Pulmonary artery endothelial cell (primary cell): Measurements from ENCODE around the gene MZT1. TPM values are rescaled to one million over a fixed set of nuclear protein-coding genes. Genes with fewer than 3 reads are reported as not detected.
A peak's percentile ranks its signal among the peaks of the same experiment; 100 is the strongest.
"Not testable (repeated sequence)": the region's sequence is repeated elsewhere in the genome, so short reads cannot be mapped to it uniquely, and the experiment has no call there.

Source experiments
- DNase-seq: peaks from one replicate; pipeline ENCODE4 v3.0.0-alpha.2; 2011; ENCODE audit warnings: low read depth, low spot score
- total RNA-seq: library from RNA; depleted of rRNA; stranded (reverse); fragments of >200 nt; gene quantifications from 2 replicates; pipeline ENCODE4 v1.2.3, GENCODE V29; 2014

Gene MZT1, protein sequence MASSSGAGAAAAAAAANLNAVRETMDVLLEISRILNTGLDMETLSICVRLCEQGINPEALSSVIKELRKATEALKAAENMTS
- total RNA-seq, result 16.2 and 20.1 TPM in 2 replicates

DNA sequence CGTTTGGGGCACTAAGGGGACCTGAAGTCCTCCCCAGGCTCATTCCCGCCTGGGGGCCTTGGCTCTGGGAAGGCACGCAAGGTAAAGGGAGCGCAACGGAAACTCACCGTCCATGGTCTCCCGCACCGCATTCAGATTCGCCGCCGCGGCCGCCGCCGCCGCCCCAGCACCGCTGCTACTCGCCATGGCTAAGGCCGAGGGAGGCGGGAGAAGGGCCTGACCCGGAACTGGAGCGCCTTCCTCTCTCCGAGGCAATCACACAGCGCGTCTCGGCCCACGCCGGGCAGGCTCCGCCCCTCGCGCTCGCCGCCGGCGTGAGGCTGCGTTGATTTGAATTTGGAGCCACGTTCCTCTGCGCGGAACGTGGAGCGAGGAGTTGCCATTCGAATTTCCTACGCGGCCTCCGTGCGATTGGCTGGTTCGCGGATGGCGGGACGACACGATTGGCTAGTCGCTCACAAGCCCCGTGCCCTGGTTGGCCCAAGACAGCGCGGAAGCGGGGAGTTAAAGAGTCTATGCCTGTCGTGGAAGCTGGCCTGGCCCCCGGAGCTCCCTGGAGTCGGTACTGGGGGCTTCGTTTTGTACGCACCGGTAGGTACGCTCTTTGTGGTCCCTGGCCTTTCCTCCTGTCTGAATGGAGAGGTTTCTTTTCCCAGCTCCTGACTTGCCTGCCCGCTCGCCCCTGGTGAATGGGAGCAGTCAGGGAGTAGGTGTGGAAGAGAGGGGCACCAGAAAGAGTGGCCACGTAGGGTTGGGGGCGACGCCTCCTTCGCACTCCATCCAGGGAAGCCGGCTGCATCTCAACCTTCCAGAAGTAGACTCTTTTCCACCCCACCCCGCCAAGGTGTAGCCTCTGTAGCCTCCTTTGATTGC, at the start of gene MZT1, which contains the start of gene BORA:
TSS of gene MZT1 (minus strand) at position 213 of the 873 bp plus-strand sequence. CDS start at position 186, 27 bp downstream.
TSS of gene BORA (plus strand) at position 507 of the 873 bp plus-strand sequence. CDS start 1,018 bp downstream, outside the sequence.
- DNase-seq, result peak; percentile 93

DNA sequence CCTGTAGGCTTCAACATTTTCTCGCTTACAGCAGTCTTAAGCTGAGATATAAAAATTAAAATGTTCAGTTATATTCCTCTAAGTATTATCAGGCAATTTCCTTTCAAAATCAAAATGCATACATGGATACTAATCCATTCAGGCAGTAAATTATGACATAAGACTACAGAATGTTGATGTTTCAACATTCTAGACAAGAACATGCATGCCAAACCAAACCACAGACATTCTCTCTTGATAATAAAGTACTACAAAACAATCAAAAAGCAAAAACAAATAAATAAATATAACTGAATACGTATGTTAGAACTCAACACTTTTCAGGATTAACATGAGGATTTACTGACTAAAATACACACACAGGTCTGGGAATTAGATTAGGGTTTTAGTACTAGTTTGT, 46.6 kb upstream of the MZT1 start:
- DNase-seq, result no peak

DNA sequence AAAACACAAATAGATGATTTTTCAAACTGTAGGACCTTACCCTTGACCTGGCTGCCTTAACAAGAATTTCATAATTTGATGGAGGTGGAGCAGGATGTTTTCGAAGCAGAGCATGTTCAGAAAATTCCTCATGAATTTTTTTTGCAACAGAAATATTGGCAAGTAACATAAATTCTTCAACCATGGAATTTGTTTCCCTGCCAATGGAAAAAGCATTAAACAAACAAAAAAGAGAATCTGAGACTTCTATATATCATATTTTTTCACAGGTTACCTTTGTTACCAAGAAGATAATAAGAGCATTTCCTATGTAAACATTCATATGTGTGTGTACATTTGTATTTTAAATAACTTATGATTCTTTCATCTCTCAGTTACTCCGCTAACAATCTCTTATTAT, 36.0 kb upstream of the MZT1 start:
- no peak for DNase-seq

DNA sequence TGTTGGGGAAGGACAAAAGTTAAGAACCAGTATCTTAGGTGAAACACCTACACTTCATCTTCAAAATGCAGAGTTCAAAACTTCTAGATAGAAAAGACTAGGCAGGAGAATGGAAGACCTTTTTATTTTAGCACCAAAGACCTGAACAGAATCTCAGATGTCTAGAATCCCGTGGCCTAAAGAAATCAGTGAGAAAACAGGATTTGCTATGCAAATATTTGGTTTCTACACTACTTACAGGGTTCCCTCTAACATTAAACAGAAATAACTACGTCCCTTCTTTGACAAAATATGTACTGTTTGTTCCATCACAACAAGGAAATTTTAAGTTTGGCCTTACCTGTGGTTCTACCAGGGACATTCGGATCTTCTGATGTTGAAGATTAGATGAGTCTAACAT, 32.8 kb upstream of the MZT1 start:
- DNase-seq, result no peak

DNA sequence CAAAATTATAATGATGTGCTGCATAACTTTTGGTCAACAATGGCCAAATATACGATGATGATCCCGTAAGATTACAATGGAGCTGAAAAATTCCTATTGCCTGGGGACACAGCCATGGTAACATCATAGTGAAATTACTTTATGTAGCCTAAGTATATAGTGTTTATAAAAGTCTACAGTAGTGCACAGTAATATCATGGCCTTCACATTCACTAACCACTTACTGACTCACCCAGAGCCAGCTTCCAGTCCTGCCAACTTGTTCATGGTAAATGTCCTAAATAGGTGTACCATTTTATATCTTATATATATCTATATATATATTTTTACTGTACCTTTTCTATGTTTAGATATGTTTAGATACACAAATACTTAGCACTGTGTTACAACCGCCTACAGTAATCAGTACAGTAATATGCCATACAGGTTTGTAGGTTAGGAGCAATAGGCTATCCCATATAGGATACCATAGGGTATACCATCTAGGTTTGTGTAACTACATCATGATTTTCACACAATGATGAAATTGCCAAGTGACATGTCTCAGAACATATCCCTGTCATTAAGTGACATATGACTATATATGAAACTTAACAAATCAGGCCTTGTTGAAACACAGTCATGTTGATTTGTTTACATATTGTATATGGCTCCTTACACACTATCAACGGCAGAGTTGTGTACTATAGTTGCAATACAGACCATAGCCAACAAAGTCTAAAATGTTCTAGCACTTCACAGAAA, 30.5 kb upstream of the MZT1 start:
- no peak for DNase-seq

DNA sequence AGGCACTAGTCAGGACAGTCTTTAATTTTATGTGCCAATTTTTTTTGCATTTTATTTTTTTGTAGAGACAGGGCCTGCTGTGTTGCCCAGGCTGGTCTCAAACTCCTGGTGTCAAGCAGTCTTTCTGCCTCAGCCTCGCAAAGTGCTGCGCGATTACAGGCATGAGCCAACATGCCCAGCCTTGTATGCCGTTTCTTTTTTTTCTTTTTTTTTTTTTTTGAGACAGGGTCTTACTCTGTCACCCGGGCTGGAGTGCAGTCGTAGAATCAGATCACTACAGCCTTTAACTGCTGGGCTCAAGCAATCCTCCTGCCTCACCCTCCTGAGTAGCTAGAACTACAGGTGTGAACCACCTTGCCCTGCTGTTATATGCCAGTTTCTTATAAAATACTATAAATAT, 26.7 kb upstream of the MZT1 start:
- no peak for DNase-seq

DNA sequence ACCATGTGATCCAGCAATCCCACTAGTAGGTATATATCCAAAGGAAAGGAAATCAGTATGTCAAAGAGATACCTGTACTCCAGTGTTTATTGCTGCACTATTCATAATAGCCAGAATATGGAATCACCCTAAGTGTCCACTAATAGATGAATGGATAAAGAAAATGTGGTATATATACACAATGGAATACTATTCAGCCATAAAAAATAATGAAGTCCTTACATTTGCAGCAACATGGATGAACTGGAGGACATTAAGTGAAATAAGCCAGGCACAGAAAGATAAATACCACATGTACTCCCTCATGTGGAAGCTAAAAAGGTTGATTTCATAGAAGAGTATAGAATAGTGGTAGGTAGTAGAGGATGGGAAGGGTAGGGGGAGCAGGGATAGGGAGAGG, 23.8 kb upstream of the MZT1 start:
- no peak for DNase-seq

DNA sequence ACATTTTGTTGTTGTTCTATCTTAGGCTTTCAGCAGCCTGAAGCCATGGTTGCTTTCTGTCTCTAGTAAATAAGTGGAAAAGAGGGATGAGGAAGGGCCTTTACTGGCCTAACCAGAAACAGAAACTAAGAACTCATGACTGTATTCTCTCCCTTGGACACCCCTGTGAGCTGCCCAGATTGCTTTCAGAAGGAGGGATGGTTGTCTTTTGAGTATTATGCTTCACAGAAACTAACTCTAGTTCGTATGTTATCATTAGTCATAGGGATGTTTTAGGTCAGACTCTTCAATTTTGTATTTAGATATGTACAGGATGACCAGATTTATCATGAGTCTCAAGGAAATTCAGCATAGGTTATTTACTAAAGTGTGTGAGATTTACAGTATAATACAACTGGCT, 17.8 kb upstream of the MZT1 start:
- no peak for DNase-seq

DNA sequence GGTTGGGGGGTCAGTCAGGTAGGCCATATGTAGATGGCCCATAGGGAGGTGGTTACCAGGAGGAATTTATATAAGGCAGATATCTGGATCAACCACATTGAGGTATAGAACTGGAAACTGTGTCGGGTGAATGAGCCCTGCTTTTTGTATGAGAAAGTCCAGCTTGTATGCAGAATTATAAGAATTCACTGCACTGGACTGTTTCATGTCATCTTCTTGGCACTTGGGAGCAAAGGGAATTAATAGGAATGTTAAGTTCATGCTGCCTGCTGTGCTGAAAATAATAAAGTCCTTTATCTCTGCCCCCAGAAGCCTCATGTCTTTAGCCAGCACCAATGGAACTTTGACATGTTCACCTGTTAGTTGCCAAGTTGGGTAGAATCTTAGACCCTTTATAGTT, 12.6 kb upstream of the MZT1 start:
- no peak for DNase-seq

DNA sequence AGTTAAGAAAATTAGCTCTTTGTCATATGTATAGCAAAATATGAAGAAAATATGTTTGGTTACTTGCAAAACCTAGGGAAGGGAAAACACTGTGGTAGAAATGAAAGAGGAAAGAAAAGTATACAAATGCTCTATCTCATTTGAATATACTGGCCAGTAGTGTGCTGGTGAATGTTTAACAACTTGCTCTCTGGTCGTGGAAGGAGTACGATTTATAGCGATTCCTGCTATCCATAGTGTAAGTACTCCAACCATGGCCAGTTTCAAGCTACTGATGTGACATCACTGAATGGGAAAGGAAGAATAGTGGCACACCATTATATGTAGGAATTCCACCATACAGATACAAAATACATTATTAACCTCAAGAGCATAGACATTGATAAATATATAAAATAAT, 9.6 kb upstream of the MZT1 start:
- no peak for DNase-seq

DNA sequence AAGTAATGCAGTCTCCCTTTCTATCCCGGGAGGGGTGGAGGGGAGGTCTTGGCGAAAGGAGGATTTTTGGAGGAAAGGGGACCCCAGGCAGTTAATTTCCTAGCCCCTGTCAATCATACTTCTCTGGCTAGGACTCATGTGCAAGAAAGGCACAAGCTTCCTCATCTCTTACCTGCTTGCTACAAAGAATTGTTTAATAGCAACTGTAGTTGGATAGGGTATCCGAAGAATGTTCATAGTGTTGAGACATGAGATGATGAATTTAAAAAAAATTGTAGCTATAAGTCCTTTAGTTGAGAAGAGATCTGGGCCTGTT, 819 bp upstream of the MZT1 start:
- DNase-seq, result no peak

DNA sequence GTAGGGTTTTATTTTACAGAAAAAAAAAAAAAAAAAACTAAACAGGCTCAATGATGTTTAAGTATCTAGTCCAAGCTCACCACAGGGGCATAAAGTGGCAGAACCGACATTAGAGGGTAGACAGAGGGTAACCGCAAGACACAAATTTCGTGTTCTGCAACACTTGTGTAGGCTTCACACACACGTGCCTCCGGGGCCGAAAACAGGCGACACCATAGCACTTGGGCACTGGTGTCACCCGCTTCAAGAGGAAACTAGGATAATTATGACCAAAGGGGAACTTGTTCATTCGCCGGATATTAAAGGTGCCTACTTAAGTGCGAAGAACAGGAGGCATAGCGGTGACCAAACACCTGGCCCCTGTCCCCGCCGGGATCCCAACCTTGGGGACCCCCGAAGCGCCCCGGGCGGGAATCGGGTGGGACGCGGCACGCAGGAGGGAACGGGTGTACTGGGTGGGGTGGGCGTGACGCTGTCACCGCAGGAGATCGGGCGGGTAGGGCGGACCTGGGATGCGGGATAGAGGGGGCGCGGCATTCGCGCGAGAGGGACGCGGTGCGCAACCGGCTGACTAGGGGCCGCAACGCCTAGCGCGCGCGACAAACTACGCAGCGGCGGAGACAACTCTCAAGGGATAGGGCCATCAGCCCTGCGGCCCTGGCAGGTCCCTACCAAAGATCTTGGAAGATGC, 558 bp downstream of the MZT1 start:
- DNase-seq, result no peak

DNA sequence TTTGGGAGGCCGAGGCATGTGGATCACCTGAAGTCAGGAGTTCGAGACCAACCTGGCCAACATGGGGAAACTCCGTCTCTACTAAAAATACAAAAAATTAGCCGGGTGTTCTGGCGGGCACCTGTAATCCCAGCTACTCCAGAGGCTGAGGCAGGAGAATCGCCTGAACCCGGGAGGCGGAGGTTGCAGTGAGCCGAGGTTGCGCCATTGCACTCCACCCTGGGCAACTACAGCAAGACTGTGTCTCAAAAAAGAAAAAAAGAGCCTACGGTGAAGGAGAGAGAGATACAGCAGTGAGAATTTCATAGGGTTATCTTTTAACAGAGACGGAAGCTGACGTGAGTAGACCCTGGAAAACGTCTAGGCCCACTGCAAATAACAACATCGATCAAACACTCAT, 1.2 kb downstream of the MZT1 start:
- not testable (repeated sequence) for DNase-seq

DNA sequence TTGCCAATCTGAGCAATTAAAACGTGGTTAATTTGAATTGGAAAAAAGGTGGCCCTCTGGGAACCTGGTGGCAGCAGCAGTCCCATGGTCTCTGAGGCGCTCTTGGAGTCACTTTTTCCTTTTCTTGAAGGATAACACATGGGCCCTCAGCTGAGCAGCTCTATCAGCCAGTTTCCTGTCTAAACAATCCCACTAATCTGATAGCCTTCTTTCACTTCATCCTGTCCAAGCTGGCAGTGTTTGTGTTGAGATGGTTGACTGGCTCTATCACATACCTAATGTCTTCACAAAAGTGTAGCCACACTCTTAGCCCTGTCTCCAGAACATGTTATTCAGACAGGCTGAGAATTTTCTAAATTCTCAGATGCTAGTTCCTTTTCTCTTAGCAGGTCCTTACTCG, 10.7 kb downstream of the MZT1 start:
- DNase-seq, result peak; percentile 58

DNA sequence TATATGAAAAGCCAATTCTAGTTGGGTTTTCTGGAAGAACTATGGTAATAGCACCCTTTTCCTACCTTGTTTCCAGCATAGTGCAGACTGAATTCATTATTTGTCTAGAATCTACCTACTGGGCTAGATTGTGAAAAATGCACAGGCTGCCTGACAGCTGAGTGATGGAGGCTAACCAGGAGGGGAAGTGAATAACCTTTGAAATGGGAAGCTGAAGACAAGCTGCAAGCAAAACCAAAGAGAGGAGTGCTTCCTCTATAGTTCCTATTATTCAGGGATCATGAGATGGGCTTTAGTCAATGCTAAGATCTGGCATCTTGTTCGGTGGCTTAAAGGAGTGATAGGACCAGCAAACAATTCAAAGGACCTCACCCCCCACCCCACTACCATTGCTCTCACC, 26.9 kb downstream of the MZT1 start:
- DNase-seq, result no peak

DNA sequence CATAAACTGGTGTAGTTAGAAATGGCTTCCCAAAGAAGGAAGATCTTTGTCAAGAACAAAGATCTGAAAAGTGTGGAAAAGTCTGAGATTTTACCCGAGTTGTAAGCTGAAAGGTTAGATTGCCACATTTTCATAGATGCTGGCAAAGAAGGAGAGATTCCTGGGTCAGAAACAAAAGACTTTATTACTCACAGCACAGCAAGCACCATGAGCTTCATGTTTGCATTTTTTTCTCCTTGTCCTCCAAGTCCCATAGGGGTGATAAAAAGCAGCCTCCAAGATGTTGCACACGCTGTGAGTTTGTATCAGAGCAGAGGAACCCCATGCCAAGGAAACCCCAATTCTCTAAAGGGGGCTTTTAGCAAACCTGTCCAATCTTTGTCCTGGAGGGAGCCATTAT, 29.3 kb downstream of the MZT1 start:
- no peak for DNase-seq

DNA sequence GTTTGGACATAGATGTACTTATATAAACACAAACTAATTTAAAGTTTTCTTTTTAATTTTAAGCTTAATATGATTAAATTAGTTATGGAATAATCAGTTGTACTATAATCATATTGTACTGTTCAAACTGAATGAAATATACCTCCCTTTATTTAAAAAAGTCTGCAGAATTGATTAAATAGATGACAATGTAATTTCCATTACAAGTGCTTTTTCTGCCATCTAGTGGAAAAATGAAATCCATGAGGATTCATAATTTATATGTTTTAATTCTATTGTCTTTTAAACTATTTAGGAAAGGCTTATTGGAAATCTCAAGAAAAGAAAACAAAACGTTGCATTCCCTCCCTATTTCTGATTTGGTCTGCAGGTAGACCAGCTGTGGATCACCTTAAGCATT, 30.9 kb downstream of the MZT1 start:
- DNase-seq, result no peak

DNA sequence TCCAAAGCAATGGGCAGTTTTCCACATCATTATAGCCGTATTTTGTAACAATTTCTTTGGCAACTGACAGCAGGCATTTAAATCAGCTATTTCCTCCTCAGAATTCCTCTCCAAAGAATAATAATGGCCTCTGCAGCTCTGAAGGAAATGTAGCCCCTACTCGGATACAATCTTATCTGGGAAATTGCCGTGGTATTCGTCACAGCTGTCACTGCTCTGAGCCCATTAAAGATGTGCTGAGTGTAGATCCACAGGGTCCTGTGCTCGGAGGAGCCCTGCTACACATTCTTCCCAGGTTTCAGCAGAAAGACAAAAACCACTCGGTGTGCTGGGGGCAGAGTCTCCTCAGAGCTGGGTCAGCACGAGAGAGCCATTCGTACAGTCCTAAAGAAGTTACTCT, 33.1 kb downstream of the MZT1 start:
- no peak for DNase-seq

DNA sequence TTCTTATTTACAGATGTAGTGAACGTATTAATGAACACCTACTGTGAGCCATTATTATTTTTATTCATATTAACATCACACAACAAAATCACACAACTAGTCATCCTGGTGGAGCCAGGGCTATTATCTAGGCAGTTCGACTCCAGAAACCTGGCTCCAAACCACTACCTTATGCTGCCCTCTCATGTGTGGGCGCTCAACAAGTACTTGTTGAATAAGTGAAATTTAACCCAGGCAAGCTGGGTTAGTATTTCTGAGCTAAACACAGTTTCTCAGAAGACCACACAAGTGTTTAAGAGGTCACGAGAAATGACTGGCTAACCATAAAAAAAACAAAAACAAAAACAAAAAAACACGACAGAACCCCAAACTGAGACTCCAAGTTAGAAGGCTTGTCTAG, 33.6 kb downstream of the MZT1 start:
- DNase-seq, result no peak

DNA sequence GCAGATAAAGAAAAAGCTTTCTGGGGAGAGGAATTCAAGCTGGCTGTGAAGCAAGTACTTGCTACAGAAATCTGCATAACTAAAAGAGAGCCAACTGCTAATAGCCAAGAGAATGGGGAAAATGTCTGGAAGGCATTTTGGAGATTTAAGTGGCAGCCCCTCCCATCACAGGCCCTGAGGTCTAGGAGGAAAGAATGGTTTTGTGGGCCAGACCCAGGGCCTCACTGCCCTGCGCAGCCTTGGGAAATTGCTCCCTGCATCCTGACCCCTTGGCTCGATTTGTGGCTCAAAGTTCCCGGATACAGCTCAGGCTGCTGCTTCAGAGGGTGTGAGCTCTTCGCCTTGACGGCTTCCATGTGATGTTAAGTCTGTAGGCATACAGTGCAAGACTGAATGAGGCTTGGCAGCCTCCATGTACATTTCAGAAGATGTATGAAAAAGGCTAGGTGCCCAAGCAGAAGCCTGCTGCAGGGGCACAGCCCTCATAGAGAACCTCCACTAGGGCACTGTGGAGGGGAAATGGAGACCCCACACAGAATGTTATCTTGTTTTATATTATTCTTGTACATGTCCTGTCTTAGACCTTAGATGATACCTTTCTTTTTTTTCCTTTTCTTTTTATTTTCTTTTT, 34.4 kb downstream of the MZT1 start:
- DNase-seq, result no peak

DNA sequence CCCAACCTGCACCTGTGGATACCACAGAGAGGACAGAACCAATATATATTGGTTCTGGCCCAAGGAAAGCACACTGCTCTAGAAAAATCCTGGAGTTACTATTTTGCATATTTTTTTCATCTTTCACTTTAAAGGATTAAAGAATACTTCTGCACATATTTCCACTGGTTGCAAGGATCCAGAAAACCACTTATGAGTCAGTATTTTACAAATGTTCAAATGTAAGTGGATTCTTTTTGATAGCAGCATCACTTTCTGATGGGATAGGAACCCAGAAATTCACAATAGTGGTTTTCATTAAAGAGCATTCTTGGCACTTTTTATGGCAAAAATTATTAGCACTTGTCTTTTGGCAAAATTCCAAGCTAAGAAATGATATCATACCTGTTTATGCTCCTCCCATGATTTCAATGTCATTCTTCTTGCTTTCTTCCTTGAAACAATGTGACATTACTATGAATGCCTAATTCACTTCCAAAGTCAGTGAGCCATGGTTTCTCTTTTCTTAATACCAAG, 38.2 kb downstream of the MZT1 start:
- DNase-seq, result no peak
